GM13977 (cell line): ENCODE measurements around the gene TRPM2.

Source experiments
- DNase-seq: peaks from one replicate; pipeline ENCODE4 v3.0.0; 2012; ENCODE audit warnings: low spot score
- CTCF ChIP-seq: IDR thresholded peaks from 2 replicates; pipeline ENCODE4 v1.5.1; 2012; ENCODE audit warnings: mild to moderate bottlenecking, control low read depth; ENCODE audit not compliant: insufficient read depth; ENCODE audit errors: extremely low read depth, missing control alignments
- in situ Hi-C: fragments of 300-500 bp; cut with MboI; formaldehyde crosslinking; loops from one replicate; pipeline ENCODE4 v1.12.0; 2022; ENCODE audit warnings: low sequenced_read_pairs, low pct_unique_long_range_greater_than_20kb, mixed read lengths, inconsistent platforms; ENCODE audit not compliant: unreplicated experiment

The TRPM2 gene

GRCh38 chr21:44482581-44483287 is 129.3 kb downstream of the TRPM2 start:
- TF ChIP-seq CTCF, result no peak
- DNase-seq, result no peak
- in situ Hi-C loops, result no loop called here

- DNase-seq, result no peak
- TF ChIP-seq CTCF, result no peak
- in situ Hi-C loops, result no loop called here
Measured at GRCh38 chr21:44483288-44484237, 130.1 kb downstream of the TRPM2 start.

- DNase-seq, result no peak
- in situ Hi-C loops, result no loop called here
- TF ChIP-seq CTCF, result no peak
Measured at GRCh38 chr21:44484498-44485253, 131.3 kb downstream of the TRPM2 start.

- DNase-seq, result no peak
- TF ChIP-seq CTCF, result no peak
- in situ Hi-C loops, result no loop called here
Measured at GRCh38 chr21:44485254-44485793, 131.9 kb downstream of the TRPM2 start.

GRCh38 chr21:44485796-44486195 is 132.4 kb downstream of the TRPM2 start:
- in situ Hi-C loops, result no loop called here
- no peak for TF ChIP-seq CTCF
- DNase-seq, result no peak

GRCh38 chr21:44486302-44486701 is 132.9 kb downstream of the TRPM2 start:
- no peak for DNase-seq
- in situ Hi-C loops, result no loop called here

More at GRCh38 chr21:44486302-44486701, 132.9 kb downstream of the TRPM2 start:
- TF ChIP-seq CTCF, result no peak
